SK-N-SH (cell line): ENCODE results near the gene PIGP. TPM values are rescaled to one million over a fixed set of nuclear protein-coding genes. Genes with fewer than 3 reads are reported as not detected.

Experiments
- CTCF ChIA-PET: fragments of 300-600, 350-600 bp; formaldehyde crosslinking; extraction: SDS; loops from one replicate; lab custom pipeline; 2021; lab: Yijun Ruan, JAX
- POLR2A ChIA-PET: fragments of 350-600 bp; sonication (Branson Sonifier 250); formaldehyde crosslinking; extraction: SDS; loops from one replicate; lab custom pipeline; 2020; ENCODE audit warnings: antibody characterized with exemption, inconsistent platforms; lab: Yijun Ruan, JAX
- DNase-seq: peaks from one replicate; pipeline ENCODE4 v3.0.0; 2012
- H2AFZ ChIP-seq: fragments of 200-600 bp; sonication (generic); 2 replicates; pipeline ENCODE4 v1.8.1; 2016; ENCODE audit warnings: antibody characterized with exemption, mild to moderate bottlenecking, low read depth
- H3F3A ChIP-seq: fragments of 200-600 bp; sonication (generic); replicated peaks from 2 replicates; pipeline ENCODE3; 2016; ENCODE audit warnings: antibody characterized with exemption, mild to moderate bottlenecking; ENCODE audit not compliant: insufficient read depth
- H3K27ac ChIP-seq, 2 experiments: fragments of 200-500 bp in 1 of 2; fragments of 200-600 bp in 1 of 2; sonication (Bioruptor generic) in 1 of 2; sonication (generic), shearing (Covaris generic) in 1 of 2; 2 replicates each; pipeline versions ENCODE4 v1.5.1 to v1.6.1; 2014 to 2016; ENCODE audit warnings: low read depth in 2 of 2, inconsistent platforms in 1 of 2, low read length in 1 of 2, mild to moderate bottlenecking in 1 of 2, mixed read lengths in 1 of 2
- H3K27me3 ChIP-seq: fragments of 200-600 bp; sonication (generic), shearing (Covaris generic); 2 replicates; pipeline ENCODE4 v1.6.1; 2016; ENCODE audit warnings: mixed run types; ENCODE audit not compliant: insufficient read depth
- H3K36me3 ChIP-seq, 2 experiments: fragments of 200-500 bp in 1 of 2; fragments of 200-600 bp in 1 of 2; sonication (Bioruptor generic) in 1 of 2; sonication (generic) in 1 of 2; replicated peaks in 1 of 2; 2 replicates each; pipeline versions ENCODE3 to v1.5.1; 2014 to 2016; ENCODE audit warnings: low read length in 1 of 2, mild to moderate bottlenecking in 1 of 2; ENCODE audit not compliant: insufficient read depth in 2 of 2, control insufficient read depth in 1 of 2
- H3K4me1 ChIP-seq, 2 experiments: fragments of 200-500 bp in 1 of 2; fragments of 200-600 bp in 1 of 2; sonication (Bioruptor generic) in 1 of 2; sonication (generic), shearing (Covaris generic) in 1 of 2; 2 replicates each; pipeline versions ENCODE4 v1.5.1 to v1.6.1; 2014 to 2016; ENCODE audit warnings: low read depth in 1 of 2, low read length in 1 of 2, mixed run types in 1 of 2; ENCODE audit not compliant: insufficient read depth in 2 of 2, control insufficient read depth in 1 of 2
- H3K4me2 ChIP-seq: fragments of 200-600 bp; sonication (generic), shearing (Covaris generic); 2 replicates; pipeline ENCODE4 v1.6.1; 2017; ENCODE audit warnings: mixed run types
- H3K4me3 ChIP-seq, 2 experiments: fragments of 200-500 bp in 1 of 2; fragments of 200-600 bp in 1 of 2; sonication (Bioruptor generic) in 1 of 2; sonication (generic), shearing (Covaris generic) in 1 of 2; 2 replicates each; pipeline versions ENCODE4 v1.5.1 to v1.8.1; 2014 to 2016; ENCODE audit warnings: low read depth in 2 of 2, inconsistent platforms in 1 of 2, low read length in 1 of 2, mild to moderate bottlenecking in 1 of 2, mixed read lengths in 1 of 2, moderate library complexity in 1 of 2
- H3K79me2 ChIP-seq: fragments of 200-600 bp; sonication (generic); 2 replicates; pipeline ENCODE4 v1.8.1; 2017; ENCODE audit warnings: mild to moderate bottlenecking; ENCODE audit not compliant: insufficient read depth
- H3K9ac ChIP-seq: fragments of 200-600 bp; sonication (generic); 2 replicates; pipeline ENCODE4 v1.6.1; 2017; ENCODE audit warnings: mixed run types
- H3K9me2 ChIP-seq: fragments of 200-600 bp; sonication (generic); 2 replicates; pipeline ENCODE4 v1.6.1; 2017; ENCODE audit warnings: mixed run types
- H3K9me3 ChIP-seq: fragments of 200-600 bp; sonication (generic); 2 replicates; pipeline ENCODE4 v1.6.1; 2017; ENCODE audit warnings: mixed run types, mild to moderate bottlenecking, moderate library complexity
- H4K20me1 ChIP-seq: fragments of 200-600 bp; sonication (generic); 2 replicates; pipeline ENCODE4 v1.6.1; 2017; ENCODE audit warnings: mild to moderate bottlenecking, mixed run types; ENCODE audit not compliant: insufficient read depth
- CHD2 ChIP-seq: fragments of 150-350 bp; IDR thresholded peaks from 2 replicates; pipeline ENCODE4 v1.6.1; 2018; ENCODE audit warnings: low read length; ENCODE audit not compliant: partially characterized antibody
- ELF1 ChIP-seq: IDR thresholded peaks from 2 replicates; pipeline ENCODE4 v1.4.0; 2012
- EZH2phosphoT487 ChIP-seq: fragments of 200-600 bp; sonication (generic); IDR thresholded peaks from 2 replicates; pipeline ENCODE4 v1.6.1; 2017; ENCODE audit warnings: low read depth, mixed run types, mild to moderate bottlenecking, antibody characterized with exemption, moderate library complexity, borderline replicate concordance
- FOXM1 ChIP-seq: IDR thresholded peaks from 2 replicates; pipeline ENCODE4 v1.4.0; 2012; ENCODE audit warnings: low read depth, mild to moderate bottlenecking
- IRF3 ChIP-seq: fragments of 150-350 bp; IDR thresholded peaks from 2 replicates; pipeline ENCODE4 v1.6.1; 2016; ENCODE audit warnings: mild to moderate bottlenecking, low read depth, low read length
- JUND ChIP-seq: IDR thresholded peaks from 2 replicates; pipeline ENCODE4 v1.4.0; 2012
- MXI1 ChIP-seq: IDR thresholded peaks from 2 replicates; pipeline ENCODE4 v1.6.1; 2012; ENCODE audit warnings: mild to moderate bottlenecking, low read depth, low read length, improper control_type of control experiment
- RAD21 ChIP-seq: IDR thresholded peaks from 2 replicates; pipeline ENCODE4 v1.6.1; 2012; ENCODE audit warnings: mild to moderate bottlenecking, low read length
- RFX5 ChIP-seq: IDR thresholded peaks from 2 replicates; pipeline ENCODE4 v1.6.1; 2012; ENCODE audit warnings: mild to moderate bottlenecking, improper control_type of control experiment, low read length
- ZBTB33 ChIP-seq: IDR thresholded peaks from 2 replicates; pipeline ENCODE4 v1.4.0; 2012; ENCODE audit warnings: low read depth, borderline replicate concordance
- WGBS: methylation state at CpG from one replicate; pipeline ENCODE4 v1.1.6; 2017; ENCODE audit warnings: low lambda C conversion rate; 5-methylcytosine and 5-hydroxymethylcytosine counted together
- polyA plus RNA-seq, 3 experiments: library from polyadenylated mRNA; depleted of rRNA; stranded (reverse); fragments of >200 nt; gene quantifications; 2 replicates each; pipeline ENCODE4 v1.2.3, GENCODE V29; 2012
- TF ChIP-seq, protein P1 (sequence below): IDR thresholded peaks from 2 replicates; pipeline ENCODE4; 2012
- TF ChIP-seq, protein P2 (sequence below): IDR thresholded peaks from 2 replicates; pipeline ENCODE4 v1.4.0; 2012; ENCODE audit warnings: low read depth, borderline replicate concordance
- TF ChIP-seq, protein P3 (sequence below): fragments of 200-600 bp; sonication (generic); IDR thresholded peaks from 2 replicates; pipeline ENCODE4 v1.6.1; 2017; ENCODE audit warnings: antibody characterized with exemption, mild to moderate bottlenecking, moderate library complexity
- TF ChIP-seq, protein P4 (sequence below): IDR thresholded peaks from 2 replicates; pipeline ENCODE4 v1.6.1; 2012; ENCODE audit warnings: mild to moderate bottlenecking, low read depth, low read length, moderate library complexity

The PIGP gene
- polyA plus RNA-seq, 1 of the 3 experiments (the other 2 are of a cell fraction) = 28.3 TPM

GRCh38 chr21:37030864-37031263, 42.0 kb downstream of the PIGP start:
- H3K27ac ChIP-seq = no peak overlapping the region
- WGBS = 86% methylated on average over 4 of the region's 4 CpGs
- no peaks in the 10 kb centered on the region for H3K9me2 ChIP-seq
- H4K20me1 ChIP-seq = no peaks in the 10 kb centered on the region
- ChIA-PET POLR2A (no interaction called here), CTCF (interaction anchor here (1.6 kb wide), 1 partner anchor 21 kb away, joined by 5 read pairs; no protein-coding TSS in a partner anchor)
- no peak for TF ChIP-seq FOXM1
- TF ChIP-seq, protein P1, sequence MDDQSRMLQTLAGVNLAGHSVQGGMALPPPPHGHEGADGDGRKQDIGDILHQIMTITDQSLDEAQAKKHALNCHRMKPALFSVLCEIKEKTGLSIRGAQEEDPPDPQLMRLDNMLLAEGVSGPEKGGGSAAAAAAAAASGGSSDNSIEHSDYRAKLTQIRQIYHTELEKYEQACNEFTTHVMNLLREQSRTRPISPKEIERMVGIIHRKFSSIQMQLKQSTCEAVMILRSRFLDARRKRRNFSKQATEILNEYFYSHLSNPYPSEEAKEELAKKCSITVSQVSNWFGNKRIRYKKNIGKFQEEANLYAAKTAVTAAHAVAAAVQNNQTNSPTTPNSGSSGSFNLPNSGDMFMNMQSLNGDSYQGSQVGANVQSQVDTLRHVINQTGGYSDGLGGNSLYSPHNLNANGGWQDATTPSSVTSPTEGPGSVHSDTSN = no peak
- no peak for TF ChIP-seq ZBTB33
- no peak for TF ChIP-seq ELF1
- no peak for TF ChIP-seq RAD21
- TF ChIP-seq IRF3 = no peak
- TF ChIP-seq, protein P2, sequence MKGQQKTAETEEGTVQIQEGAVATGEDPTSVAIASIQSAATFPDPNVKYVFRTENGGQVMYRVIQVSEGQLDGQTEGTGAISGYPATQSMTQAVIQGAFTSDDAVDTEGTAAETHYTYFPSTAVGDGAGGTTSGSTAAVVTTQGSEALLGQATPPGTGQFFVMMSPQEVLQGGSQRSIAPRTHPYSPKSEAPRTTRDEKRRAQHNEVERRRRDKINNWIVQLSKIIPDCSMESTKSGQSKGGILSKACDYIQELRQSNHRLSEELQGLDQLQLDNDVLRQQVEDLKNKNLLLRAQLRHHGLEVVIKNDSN = no peak
- TF ChIP-seq, protein P3, sequence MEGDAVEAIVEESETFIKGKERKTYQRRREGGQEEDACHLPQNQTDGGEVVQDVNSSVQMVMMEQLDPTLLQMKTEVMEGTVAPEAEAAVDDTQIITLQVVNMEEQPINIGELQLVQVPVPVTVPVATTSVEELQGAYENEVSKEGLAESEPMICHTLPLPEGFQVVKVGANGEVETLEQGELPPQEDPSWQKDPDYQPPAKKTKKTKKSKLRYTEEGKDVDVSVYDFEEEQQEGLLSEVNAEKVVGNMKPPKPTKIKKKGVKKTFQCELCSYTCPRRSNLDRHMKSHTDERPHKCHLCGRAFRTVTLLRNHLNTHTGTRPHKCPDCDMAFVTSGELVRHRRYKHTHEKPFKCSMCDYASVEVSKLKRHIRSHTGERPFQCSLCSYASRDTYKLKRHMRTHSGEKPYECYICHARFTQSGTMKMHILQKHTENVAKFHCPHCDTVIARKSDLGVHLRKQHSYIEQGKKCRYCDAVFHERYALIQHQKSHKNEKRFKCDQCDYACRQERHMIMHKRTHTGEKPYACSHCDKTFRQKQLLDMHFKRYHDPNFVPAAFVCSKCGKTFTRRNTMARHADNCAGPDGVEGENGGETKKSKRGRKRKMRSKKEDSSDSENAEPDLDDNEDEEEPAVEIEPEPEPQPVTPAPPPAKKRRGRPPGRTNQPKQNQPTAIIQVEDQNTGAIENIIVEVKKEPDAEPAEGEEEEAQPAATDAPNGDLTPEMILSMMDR = no peak
- no peak for TF ChIP-seq JUND
- no peak for TF ChIP-seq CHD2
- no peak for TF ChIP-seq MXI1
- TF ChIP-seq EZH2phosphoT487 = no peak
- TF ChIP-seq, protein P4, sequence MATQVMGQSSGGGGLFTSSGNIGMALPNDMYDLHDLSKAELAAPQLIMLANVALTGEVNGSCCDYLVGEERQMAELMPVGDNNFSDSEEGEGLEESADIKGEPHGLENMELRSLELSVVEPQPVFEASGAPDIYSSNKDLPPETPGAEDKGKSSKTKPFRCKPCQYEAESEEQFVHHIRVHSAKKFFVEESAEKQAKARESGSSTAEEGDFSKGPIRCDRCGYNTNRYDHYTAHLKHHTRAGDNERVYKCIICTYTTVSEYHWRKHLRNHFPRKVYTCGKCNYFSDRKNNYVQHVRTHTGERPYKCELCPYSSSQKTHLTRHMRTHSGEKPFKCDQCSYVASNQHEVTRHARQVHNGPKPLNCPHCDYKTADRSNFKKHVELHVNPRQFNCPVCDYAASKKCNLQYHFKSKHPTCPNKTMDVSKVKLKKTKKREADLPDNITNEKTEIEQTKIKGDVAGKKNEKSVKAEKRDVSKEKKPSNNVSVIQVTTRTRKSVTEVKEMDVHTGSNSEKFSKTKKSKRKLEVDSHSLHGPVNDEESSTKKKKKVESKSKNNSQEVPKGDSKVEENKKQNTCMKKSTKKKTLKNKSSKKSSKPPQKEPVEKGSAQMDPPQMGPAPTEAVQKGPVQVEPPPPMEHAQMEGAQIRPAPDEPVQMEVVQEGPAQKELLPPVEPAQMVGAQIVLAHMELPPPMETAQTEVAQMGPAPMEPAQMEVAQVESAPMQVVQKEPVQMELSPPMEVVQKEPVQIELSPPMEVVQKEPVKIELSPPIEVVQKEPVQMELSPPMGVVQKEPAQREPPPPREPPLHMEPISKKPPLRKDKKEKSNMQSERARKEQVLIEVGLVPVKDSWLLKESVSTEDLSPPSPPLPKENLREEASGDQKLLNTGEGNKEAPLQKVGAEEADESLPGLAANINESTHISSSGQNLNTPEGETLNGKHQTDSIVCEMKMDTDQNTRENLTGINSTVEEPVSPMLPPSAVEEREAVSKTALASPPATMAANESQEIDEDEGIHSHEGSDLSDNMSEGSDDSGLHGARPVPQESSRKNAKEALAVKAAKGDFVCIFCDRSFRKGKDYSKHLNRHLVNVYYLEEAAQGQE = no peak
- no peak for TF ChIP-seq RFX5
- H3K36me3 ChIP-seq = no peaks in the 10 kb centered on the region
- peaks cover 0 to 4% of the 10 kb centered on the region in 2 experiments; a peak in 1 of 4 replicates for H3K4me1 ChIP-seq
- peaks cover 16% of the 10 kb centered on the region for H3F3A ChIP-seq
- no peaks in the 10 kb centered on the region for H3K9me3 ChIP-seq
- no peak for DNase-seq
- H3K4me3 ChIP-seq = no peak overlapping the region
- H3K9ac ChIP-seq = no peak overlapping the region
- H2AFZ ChIP-seq = no peak overlapping the region
- peaks cover 5% of the 10 kb centered on the region; the same call in 1 of the 2 replicates for H3K27me3 ChIP-seq
- H3K4me2 ChIP-seq = no peak overlapping the region
- no peaks in the 10 kb centered on the region for H3K79me2 ChIP-seq
